Mesodermal cell (in vitro differentiated cells): ENCODE measurements around the gene APLP2.
"Not testable (repeated sequence)": the region's sequence is repeated elsewhere in the genome, so short reads cannot be mapped to it uniquely, and the experiment has no call there.

Experiments used
- H3K27ac ChIP-seq: 2 replicates; pipeline ENCODE4 v1.7.0; 2013; ENCODE audit warnings: mild to moderate bottlenecking, low read depth, low read length, moderate library complexity; ENCODE audit not compliant: severe bottlenecking
- H3K36me3 ChIP-seq: 2 replicates; pipeline ENCODE4 v1.7.1; 2013; ENCODE audit warnings: mild to moderate bottlenecking, low read length, moderate library complexity; ENCODE audit not compliant: control insufficient read depth, insufficient read depth
- H3K4me1 ChIP-seq: one replicate; pipeline ENCODE4 v1.7.1; 2013; ENCODE audit warnings: mild to moderate bottlenecking, low read length; ENCODE audit not compliant: insufficient read depth, control insufficient read depth, poor library complexity, severe bottlenecking
- H3K4me3 ChIP-seq: 2 replicates; pipeline ENCODE4 v1.7.0; 2013; ENCODE audit warnings: low read length, control low read depth, mild to moderate bottlenecking; ENCODE audit not compliant: insufficient read depth, poor library complexity, severe bottlenecking; ENCODE audit errors: extremely low read depth
- H3K9me3 ChIP-seq: 2 replicates; pipeline ENCODE4 v1.7.1; 2013; ENCODE audit warnings: mild to moderate bottlenecking, low read length, moderate library complexity; ENCODE audit not compliant: control insufficient read depth
- WGBS, 2 experiments: methylation state at CpG; one replicate each; pipeline ENCODE4 v1.1.5; 2013; ENCODE audit warnings: missing lambda C conversion rate in 2 of 2; ENCODE audit not compliant: insufficient coverage in 2 of 2; 5-methylcytosine and 5-hydroxymethylcytosine counted together

The APLP2 gene

GRCh38 chr11:130089674-130090073 is 20.0 kb downstream of the APLP2 start:
- peaks cover 4% of the 10 kb centered on the region for H3K36me3 ChIP-seq
- no peaks in the 10 kb centered on the region for H3K4me1 ChIP-seq
- no peaks in the 10 kb centered on the region for H3K9me3 ChIP-seq
- no peak overlapping the region for H3K4me3 ChIP-seq
- WGBS, 2 experiments: 94 to 100% methylated on average over 5 of the region's 5 CpGs
- no peak overlapping the region for H3K27ac ChIP-seq

DNA sequence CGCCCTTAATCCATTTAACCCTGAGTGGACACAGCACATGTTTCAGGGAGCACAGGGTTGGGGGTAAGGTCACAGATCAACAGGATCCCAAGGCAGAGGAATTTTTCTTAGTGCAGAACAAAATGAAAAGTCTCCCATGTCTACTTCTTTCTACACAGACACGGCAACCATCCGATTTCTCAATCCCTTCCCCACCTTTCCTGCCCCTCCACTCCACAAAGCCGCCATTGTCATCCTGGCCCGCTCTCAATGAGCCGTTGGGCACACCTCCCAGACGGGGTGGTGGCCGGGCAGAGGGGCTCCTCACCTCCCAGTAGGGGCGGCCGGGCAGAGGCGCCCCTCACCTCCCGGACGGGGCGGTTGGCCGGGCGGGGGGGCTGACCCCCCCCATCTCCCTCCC is 20.8 kb downstream of the APLP2 start:
- not testable (repeated sequence) for H3K36me3 ChIP-seq, H3K4me3 ChIP-seq, H3K27ac ChIP-seq, H3K4me1 ChIP-seq, H3K9me3 ChIP-seq
- 100% methylated on average over 2 of the region's 16 CpGs; no CpG with 5 or more reads in 1 of the 2 experiments for WGBS, 2 experiments

- WGBS, 2 experiments: no CpG with 5 or more reads among the region's 36 CpGs
- H3K9me3 ChIP-seq, H3K4me3 ChIP-seq, H3K36me3 ChIP-seq, H3K4me1 ChIP-seq, H3K27ac ChIP-seq: not testable (repeated sequence)
Measured at GRCh38 chr11:130091169-130091568, 21.5 kb downstream of the APLP2 start.

GRCh38 chr11:130092661-130093060 is 23.0 kb downstream of the APLP2 start:
- no peaks in the 10 kb centered on the region for H3K9me3 ChIP-seq
- WGBS, 2 experiments: 96 to 100% methylated on average over 2 of the region's 4 CpGs
- no peak overlapping the region for H3K4me3 ChIP-seq
- H3K27ac ChIP-seq: no peak overlapping the region
- no peaks in the 10 kb centered on the region for H3K4me1 ChIP-seq
- no peaks in the 10 kb centered on the region for H3K36me3 ChIP-seq

DNA sequence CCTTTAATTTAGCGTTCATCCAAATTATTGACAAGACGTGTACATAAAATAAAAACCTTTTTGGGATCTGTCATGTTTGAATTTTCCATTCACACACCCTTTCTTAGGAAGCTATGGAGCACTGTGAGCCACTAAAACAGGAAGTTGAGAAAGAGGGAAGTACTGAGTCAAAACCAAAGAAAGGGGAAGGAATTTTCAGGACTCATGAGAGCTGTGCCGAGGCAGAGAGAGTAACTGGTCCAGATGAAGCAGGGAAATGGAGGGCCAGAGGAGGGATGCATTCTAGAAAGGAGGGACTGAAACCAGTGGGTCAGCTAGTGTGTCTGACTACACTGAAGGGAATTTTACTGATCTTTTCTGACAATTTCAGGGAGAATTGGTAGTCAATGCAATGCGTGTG is 24.9 kb downstream of the APLP2 start:
- WGBS, 2 experiments: 97% methylated on average over 2 to 4 of the region's 4 CpGs

GRCh38 chr11:130095326-130095725 is 25.6 kb downstream of the APLP2 start:
- Histone ChIP-seq H3K4me3 (no peak overlapping the region), H3K27ac (no peak overlapping the region), H3K4me1 (no peaks in the 10 kb centered on the region), H3K9me3 (no peaks in the 10 kb centered on the region), H3K36me3 (peaks cover 7% of the 10 kb centered on the region)
- WGBS, 2 experiments: 100% methylated on average over 1 of the region's 1 CpG; no CpG with 5 or more reads in 1 of the 2 experiments

More for the DNA sequence above, 24.9 kb downstream of the APLP2 start:
- no peaks in the 10 kb centered on the region for H3K36me3 ChIP-seq
- H3K27ac ChIP-seq: no peak overlapping the region
- no peak overlapping the region for H3K4me3 ChIP-seq
- no peaks in the 10 kb centered on the region for H3K4me1 ChIP-seq
- H3K9me3 ChIP-seq: no peaks in the 10 kb centered on the region

DNA sequence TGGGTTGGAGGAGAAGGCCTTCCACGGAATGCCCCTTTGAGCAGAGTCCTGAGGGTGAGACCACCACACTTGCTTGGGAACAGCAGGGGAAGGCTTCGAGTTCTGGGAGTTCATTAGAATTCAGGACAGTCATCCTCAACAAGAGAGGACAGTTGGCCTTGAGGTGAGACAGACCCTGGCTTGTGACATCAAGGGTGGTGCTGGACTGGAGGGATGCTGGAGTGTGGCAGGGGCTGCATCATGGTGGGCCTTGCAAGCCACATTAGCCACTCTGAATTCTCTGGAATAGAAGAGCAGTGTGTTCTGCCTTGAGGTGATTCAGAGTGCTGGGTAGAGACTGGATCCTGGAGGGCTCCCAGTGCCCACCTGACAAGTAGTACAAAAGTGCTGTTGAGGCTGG is 26.3 kb downstream of the APLP2 start:
- Histone ChIP-seq H3K36me3 (peaks cover 7% of the 10 kb centered on the region), H3K4me1 (no peaks in the 10 kb centered on the region), H3K27ac (no peak overlapping the region), H3K9me3 (no peaks in the 10 kb centered on the region), H3K4me3 (no peak overlapping the region)
- 82 to 100% methylated on average over 2 of the region's 2 CpGs for WGBS, 2 experiments

DNA sequence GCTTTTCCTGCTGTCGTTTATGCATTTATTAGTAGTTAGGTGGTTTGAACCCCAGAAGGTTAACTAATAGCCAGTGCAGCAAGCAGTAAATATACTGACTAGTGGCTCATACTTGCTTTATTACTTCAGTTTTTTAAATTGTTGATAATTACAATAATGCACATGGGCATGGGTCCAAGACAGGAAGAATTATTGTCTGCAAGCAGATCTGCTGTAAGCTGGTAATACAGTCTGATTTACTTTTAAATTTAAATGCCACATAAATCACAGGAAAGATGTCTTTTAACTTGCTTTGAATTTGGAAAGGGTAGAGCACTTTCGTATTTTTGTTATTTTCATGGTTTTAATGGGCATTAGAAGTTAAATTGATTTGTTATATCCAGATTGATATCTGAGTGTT is 27.1 kb downstream of the APLP2 start:
- no peak overlapping the region for H3K4me3 ChIP-seq
- 83 to 100% methylated on average over 1 of the region's 2 CpGs for WGBS, 2 experiments
- peaks cover 7% of the 10 kb centered on the region for H3K36me3 ChIP-seq
- H3K4me1 ChIP-seq: peaks cover 2% of the 10 kb centered on the region
- no peaks in the 10 kb centered on the region for H3K9me3 ChIP-seq
- no peak overlapping the region for H3K27ac ChIP-seq

GRCh38 chr11:130097285-130097684 is 27.6 kb downstream of the APLP2 start:
- Histone ChIP-seq H3K4me1 (peaks cover 3% of the 10 kb centered on the region), H3K27ac (no peak overlapping the region), H3K9me3 (no peaks in the 10 kb centered on the region), H3K4me3 (no peak overlapping the region), H3K36me3 (peaks cover 7% of the 10 kb centered on the region)
- WGBS, 2 experiments: 92 to 94% methylated on average over 2 to 3 of the region's 4 CpGs

GRCh38 chr11:130099356-130099755 is 29.7 kb downstream of the APLP2 start:
- no peak overlapping the region for H3K27ac ChIP-seq
- WGBS, 2 experiments: 100% methylated on average over 1 of the region's 2 CpGs; no CpG with 5 or more reads in 1 of the 2 experiments
- H3K9me3 ChIP-seq: no peaks in the 10 kb centered on the region
- H3K4me1 ChIP-seq: peaks cover 15% of the 10 kb centered on the region
- H3K4me3 ChIP-seq: no peak overlapping the region
- H3K36me3 ChIP-seq: peaks cover 7% of the 10 kb centered on the region

DNA sequence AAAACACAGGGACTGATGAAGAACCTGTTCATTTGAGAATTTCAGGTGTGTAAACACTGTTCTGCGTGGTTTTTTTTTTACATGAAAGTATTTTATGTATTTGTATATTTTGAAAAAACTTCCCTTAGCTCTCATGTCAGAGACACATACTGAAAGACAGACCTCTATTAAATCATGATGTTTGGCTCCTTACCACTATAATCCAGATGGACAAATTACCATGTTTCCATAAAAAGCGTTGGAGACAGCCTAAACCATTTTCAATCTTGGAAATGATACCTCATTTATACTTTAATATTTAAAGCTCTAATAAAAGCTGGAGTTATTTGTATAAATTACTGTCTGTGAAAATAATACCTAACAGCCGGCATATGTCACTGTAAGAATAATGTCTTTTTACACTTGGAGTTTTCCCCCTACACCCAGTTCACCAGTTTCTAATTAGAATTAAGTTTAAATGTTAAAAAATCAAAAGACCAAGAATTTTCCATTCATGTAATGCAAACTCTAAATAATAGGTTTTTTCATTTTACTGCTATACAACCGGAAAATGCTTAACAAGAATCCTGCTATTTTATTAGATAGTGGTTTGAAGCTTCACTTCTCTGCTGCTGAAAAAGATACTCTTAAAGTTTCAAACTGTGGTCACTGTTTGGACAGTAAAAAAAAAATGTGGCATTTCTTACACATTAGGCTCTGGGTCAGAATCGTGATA is 30.8 kb downstream of the APLP2 start:
- H3K36me3 ChIP-seq: peaks cover 7% of the 10 kb centered on the region
- WGBS, 2 experiments: 100% methylated on average over 1 of the region's 5 CpGs; no CpG with 5 or more reads in 1 of the 2 experiments
- no peak overlapping the region for H3K27ac ChIP-seq
- H3K4me1 ChIP-seq: peaks cover 15% of the 10 kb centered on the region
- H3K4me3 ChIP-seq: no peak overlapping the region
- H3K9me3 ChIP-seq: no peaks in the 10 kb centered on the region
